GM19455 (cell line): Measurements from ENCODE around the gene UBN1.

Source experiments
- ATAC-seq: cut with Tn5 transposase; IDR thresholded peaks from one replicate; pipeline ENCODE4 v1.9.1; 2021; ENCODE audit not compliant: unreplicated experiment

Gene UBN1

GRCh38 chr16:4814046-4814445 is 33.2 kb upstream of the UBN1 start:
- ATAC-seq = no peak

GRCh38 chr16:4814542-4815173 is 32.6 kb upstream of the UBN1 start:
- ATAC-seq = no peak

GRCh38 chr16:4820652-4821051 is 26.6 kb upstream of the UBN1 start:
- no peak for ATAC-seq

- no peak for ATAC-seq
Observed at GRCh38 chr16:4825196-4825595, 22.1 kb upstream of the UBN1 start.

- no peak for ATAC-seq
Observed at GRCh38 chr16:4826526-4826925, 20.8 kb upstream of the UBN1 start.

GRCh38 chr16:4826980-4827379 is 20.3 kb upstream of the UBN1 start:
- ATAC-seq = no peak

GRCh38 chr16:4828567-4829321 is 18.5 kb upstream of the UBN1 start:
- ATAC-seq = no peak

- ATAC-seq = no peak
Observed at GRCh38 chr16:4830408-4830807, 16.9 kb upstream of the UBN1 start.

- ATAC-seq = no peak
Observed at GRCh38 chr16:4831616-4832015, 15.7 kb upstream of the UBN1 start.

GRCh38 chr16:4832698-4833343 is 14.5 kb upstream of the UBN1 start:
- no peak for ATAC-seq

GRCh38 chr16:4833584-4833983 is 13.7 kb upstream of the UBN1 start:
- no peak for ATAC-seq

- no peak for ATAC-seq
Observed at GRCh38 chr16:4836727-4837126, 10.6 kb upstream of the UBN1 start.

GRCh38 chr16:4837733-4838501 is 9.4 kb upstream of the UBN1 start:
- no peak for ATAC-seq

- ATAC-seq = no peak
Observed at GRCh38 chr16:4839942-4840341, 7.3 kb upstream of the UBN1 start.

GRCh38 chr16:4840984-4841383 is 6.3 kb upstream of the UBN1 start:
- ATAC-seq = no peak

- ATAC-seq = peak; percentile 17
Observed at GRCh38 chr16:4846503-4846900, 779 bp upstream of the UBN1 start.

GRCh38 chr16:4847774-4848587 is 700 bp downstream of the UBN1 start:
- peak; percentile 28 for ATAC-seq

GRCh38 chr16:4850211-4850610 is 2.9 kb downstream of the UBN1 start:
- ATAC-seq = no peak

- no peak for ATAC-seq
Observed at GRCh38 chr16:4852221-4852872, 5.1 kb downstream of the UBN1 start.

- no peak for ATAC-seq
Observed at GRCh38 chr16:4855371-4855770, 8.1 kb downstream of the UBN1 start.
